Erythroblast (primary cell): ENCODE data around the gene AMZ2.

ENCODE experiments used
- GATA1 ChIP-seq: IDR thresholded peaks from 2 replicates; pipeline ENCODE4 v1.6.1; 2011; ENCODE audit warnings: low read depth, mild to moderate bottlenecking, control low read depth, low read length, moderate library complexity
- POLR2A ChIP-seq: IDR thresholded peaks from 2 replicates; pipeline ENCODE4 v1.6.1; 2011; ENCODE audit warnings: mild to moderate bottlenecking, low read length

GRCh38 chr17:68304706-68305105 lies 56.9 kb downstream of the AMZ2 start:
- no peak for TF ChIP-seq POLR2A
- no peak for TF ChIP-seq GATA1
